ENCODE results near the gene STX12. TPM values are rescaled to one million over a fixed set of nuclear protein-coding genes. Genes with fewer than 3 reads are reported as not detected.

Gene STX12
- total RNA-seq, 2 donors from 2014 or later: 49.2 to 65.0 TPM

GRCh38 chr1:27755286-27755685 lies 17.7 kb upstream of the STX12 start:
- peaks cover 10% of the 10 kb centered on the region for H3K36me3 ChIP-seq
- H3K9me3 ChIP-seq: no peaks in the 10 kb centered on the region
- H3K4me1 ChIP-seq: no peaks in the 10 kb centered on the region
- H3K27ac ChIP-seq: no peak overlapping the region
- intact Hi-C loops (cut with DNase I): no loop called here
- H3K27me3 ChIP-seq: no peaks in the 10 kb centered on the region
- no peak overlapping the region for H3K4me3 ChIP-seq
- DNase-seq: no peak
- TF ChIP-seq CTCF (IDR thresholded peaks at IDR 0.05): no peak
- no peak overlapping the region for H3K9ac ChIP-seq (ENCODE audit: low read depth in 2 of 2, low read length in 2 of 2)

- Histone ChIP-seq H3K27ac (no peak overlapping the region), H3K9me3 (no peaks in the 10 kb centered on the region), H3K27me3 (no peaks in the 10 kb centered on the region), H3K36me3 (peaks cover 10% of the 10 kb centered on the region), H3K4me1 (no peaks in the 10 kb centered on the region), H3K9ac (ENCODE audit: low read depth in 2 of 2, low read length in 2 of 2) (no peak overlapping the region), H3K4me3 (no peak overlapping the region)
- no peak for DNase-seq
- intact Hi-C loops (cut with DNase I): no loop called here
- no peak for TF ChIP-seq CTCF (IDR thresholded peaks at IDR 0.05)
Observed at GRCh38 chr1:27755865-27756264, 17.2 kb upstream of the STX12 start.

GRCh38 chr1:27759236-27759635 lies 13.8 kb upstream of the STX12 start:
- Histone ChIP-seq H3K36me3 (peaks cover 10% of the 10 kb centered on the region), H3K27ac (no peak overlapping the region), H3K9ac (ENCODE audit: low read depth in 2 of 2, low read length in 2 of 2) (no peak overlapping the region), H3K27me3 (no peaks in the 10 kb centered on the region), H3K4me1 (no peaks in the 10 kb centered on the region), H3K9me3 (no peaks in the 10 kb centered on the region), H3K4me3 (no peak overlapping the region)
- TF ChIP-seq CTCF (IDR thresholded peaks at IDR 0.05): no peak
- intact Hi-C loops (cut with DNase I): no loop called here
- DNase-seq: no peak

- H3K36me3 ChIP-seq: no peaks in the 10 kb centered on the region
- no peak overlapping the region for H3K27ac ChIP-seq
- H3K9ac ChIP-seq (ENCODE audit: low read depth in 2 of 2, low read length in 2 of 2): no peak overlapping the region
- TF ChIP-seq CTCF (IDR thresholded peaks at IDR 0.05): no peak
- intact Hi-C loops (cut with DNase I): no loop called here
- H3K4me3 ChIP-seq: no peak overlapping the region
- DNase-seq: no peak
- no peaks in the 10 kb centered on the region for H3K27me3 ChIP-seq
- no peaks in the 10 kb centered on the region for H3K4me1 ChIP-seq
- no peaks in the 10 kb centered on the region for H3K9me3 ChIP-seq
Observed at GRCh38 chr1:27760426-27760825, 12.6 kb upstream of the STX12 start.

- no peaks in the 10 kb centered on the region for H3K4me1 ChIP-seq
- no peak overlapping the region for H3K27ac ChIP-seq
- no peak overlapping the region for H3K9ac ChIP-seq (ENCODE audit: low read depth in 2 of 2, low read length in 2 of 2)
- TF ChIP-seq CTCF (IDR thresholded peaks at IDR 0.05): no peak
- H3K36me3 ChIP-seq: no peaks in the 10 kb centered on the region
- H3K4me3 ChIP-seq: no peak overlapping the region
- H3K9me3 ChIP-seq: no peaks in the 10 kb centered on the region
- DNase-seq: no peak
- no peaks in the 10 kb centered on the region for H3K27me3 ChIP-seq
- intact Hi-C loops (cut with DNase I): no loop called here
Observed at GRCh38 chr1:27762033-27762432, 11.0 kb upstream of the STX12 start.

- H3K4me3 ChIP-seq: no peak overlapping the region
- H3K9ac ChIP-seq (ENCODE audit: low read depth in 2 of 2, low read length in 2 of 2): no peak overlapping the region
- H3K36me3 ChIP-seq: no peaks in the 10 kb centered on the region
- no peak overlapping the region for H3K27ac ChIP-seq
- intact Hi-C loops (cut with DNase I): no loop called here
- TF ChIP-seq CTCF (IDR thresholded peaks at IDR 0.05): no peak
- H3K4me1 ChIP-seq: no peaks in the 10 kb centered on the region
- H3K9me3 ChIP-seq: no peaks in the 10 kb centered on the region
- H3K27me3 ChIP-seq: no peaks in the 10 kb centered on the region
- DNase-seq: no peak
Observed at GRCh38 chr1:27763358-27763757, 9.7 kb upstream of the STX12 start.

Data from colonic mucosa (tissue), 4 donors.